ENCODE results near the gene LRRC4C. TPM values are rescaled to one million over a fixed set of nuclear protein-coding genes. Genes with fewer than 3 reads are reported as not detected.

The LRRC4C gene
- total RNA-seq, 6 experiments from 2014 or later = 0.25 to 0.43 (median 0.27) TPM

DNA sequence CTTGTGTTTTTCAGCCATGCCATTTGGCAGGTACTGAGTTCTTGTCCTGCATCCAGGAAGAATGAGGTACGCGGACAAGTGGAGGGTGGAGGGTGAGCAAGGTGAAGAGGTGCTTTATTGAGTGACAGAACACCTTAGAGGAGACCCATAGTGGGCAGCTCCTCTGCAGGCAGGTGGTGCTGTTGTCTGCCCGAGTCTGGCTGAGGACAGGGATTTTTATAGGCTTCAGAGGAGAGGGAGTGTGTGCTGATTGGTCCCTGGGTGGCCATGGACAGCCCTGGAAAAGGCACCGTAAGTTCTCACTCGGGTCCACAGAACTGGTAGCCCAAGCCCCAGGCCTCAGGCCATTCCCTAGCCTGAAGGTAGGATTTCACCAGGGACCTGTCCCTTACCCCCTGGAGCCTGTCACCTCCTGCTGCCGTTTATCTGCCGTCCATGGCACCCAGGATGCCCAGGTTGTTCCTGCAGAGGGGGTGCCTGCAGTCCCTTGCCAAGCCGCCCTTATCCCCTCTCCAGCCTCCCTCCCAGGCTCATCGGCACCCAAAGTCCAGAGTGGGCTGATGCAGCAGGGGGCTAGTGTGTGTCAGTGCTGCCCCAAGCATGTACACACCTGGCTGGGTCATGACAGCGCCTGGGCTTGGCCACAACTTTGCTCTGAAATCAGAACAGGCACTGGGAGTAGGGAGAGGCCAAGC lies 213.6 kb downstream of the LRRC4C start:
- 94% methylated on average over 2 of the region's 10 CpGs for WGBS (ENCODE audit: insufficient coverage, low coverage, low lambda C conversion rate, missing lambda C conversion rate)
- Histone ChIP-seq H3K4me1 (no peaks in the 10 kb centered on the region), H3K27ac (no peak overlapping the region), H3K27me3 (no peaks in the 10 kb centered on the region), H3K36me3 (no peaks in the 10 kb centered on the region), H3K4me3 (no peak overlapping the region), H3K9me3 (no peaks in the 10 kb centered on the region)
- TF ChIP-seq, protein P1, sequence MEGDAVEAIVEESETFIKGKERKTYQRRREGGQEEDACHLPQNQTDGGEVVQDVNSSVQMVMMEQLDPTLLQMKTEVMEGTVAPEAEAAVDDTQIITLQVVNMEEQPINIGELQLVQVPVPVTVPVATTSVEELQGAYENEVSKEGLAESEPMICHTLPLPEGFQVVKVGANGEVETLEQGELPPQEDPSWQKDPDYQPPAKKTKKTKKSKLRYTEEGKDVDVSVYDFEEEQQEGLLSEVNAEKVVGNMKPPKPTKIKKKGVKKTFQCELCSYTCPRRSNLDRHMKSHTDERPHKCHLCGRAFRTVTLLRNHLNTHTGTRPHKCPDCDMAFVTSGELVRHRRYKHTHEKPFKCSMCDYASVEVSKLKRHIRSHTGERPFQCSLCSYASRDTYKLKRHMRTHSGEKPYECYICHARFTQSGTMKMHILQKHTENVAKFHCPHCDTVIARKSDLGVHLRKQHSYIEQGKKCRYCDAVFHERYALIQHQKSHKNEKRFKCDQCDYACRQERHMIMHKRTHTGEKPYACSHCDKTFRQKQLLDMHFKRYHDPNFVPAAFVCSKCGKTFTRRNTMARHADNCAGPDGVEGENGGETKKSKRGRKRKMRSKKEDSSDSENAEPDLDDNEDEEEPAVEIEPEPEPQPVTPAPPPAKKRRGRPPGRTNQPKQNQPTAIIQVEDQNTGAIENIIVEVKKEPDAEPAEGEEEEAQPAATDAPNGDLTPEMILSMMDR (IDR thresholded peaks at IDR 0.05) = peak in 3 of 4 donors; percentile 26 to 41 (median 29)
- no peak for TF ChIP-seq POLR2A (IDR thresholded peaks at IDR 0.05)
- peak; percentile 59 to 75 (median 66) for ATAC-seq
- DNase-seq = peak; percentile 23 to 42 (median 39)
- intact Hi-C loops (cut with DNase I) = loop anchor here in 1 of 2 donors (10.0 kb wide), 1 partner anchor 189 kb away; no protein-coding TSS in a partner anchor

DNA sequence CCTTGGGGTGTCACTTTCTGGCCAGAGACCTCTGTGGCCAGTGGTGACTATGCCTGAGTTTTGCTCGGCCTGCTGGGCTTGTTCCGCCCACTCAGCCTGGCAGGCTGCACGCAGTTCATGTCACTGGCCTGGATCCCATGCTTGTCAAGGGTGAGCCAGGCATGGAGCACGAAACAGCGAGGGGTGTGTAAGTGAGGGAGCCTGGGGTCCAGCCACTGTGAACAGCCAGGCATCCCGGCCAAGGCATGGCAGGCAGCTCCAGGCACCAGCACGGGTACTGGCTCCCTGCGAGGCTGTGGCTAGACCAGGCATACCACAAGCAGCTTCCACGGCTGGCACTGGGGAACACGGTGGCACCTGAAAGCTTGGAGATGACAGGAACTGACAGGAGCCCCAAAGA lies 214.3 kb downstream of the LRRC4C start:
- ATAC-seq (peak in 2 of 4 donors; percentile 23 to 34), DNase-seq (peak in 2 of 3 donors; percentile 15 to 40)
- no peak overlapping the region for H3K4me3 ChIP-seq
- H3K4me1 ChIP-seq = no peaks in the 10 kb centered on the region
- 25% methylated on average over 4 of the region's 10 CpGs for WGBS (ENCODE audit: insufficient coverage, low coverage, low lambda C conversion rate, missing lambda C conversion rate)
- H3K9me3 ChIP-seq = no peaks in the 10 kb centered on the region
- H3K27ac ChIP-seq = no peak overlapping the region
- H3K36me3 ChIP-seq = no peaks in the 10 kb centered on the region
- no peak for TF ChIP-seq POLR2A (IDR thresholded peaks at IDR 0.05)
- TF ChIP-seq, protein P1 (IDR thresholded peaks at IDR 0.05) = no peak
- intact Hi-C loops (cut with DNase I) = loop anchor here in 1 of 2 donors (10.0 kb wide), 1 partner anchor 190 kb away; no protein-coding TSS in a partner anchor
- no peaks in the 10 kb centered on the region for H3K27me3 ChIP-seq

DNA sequence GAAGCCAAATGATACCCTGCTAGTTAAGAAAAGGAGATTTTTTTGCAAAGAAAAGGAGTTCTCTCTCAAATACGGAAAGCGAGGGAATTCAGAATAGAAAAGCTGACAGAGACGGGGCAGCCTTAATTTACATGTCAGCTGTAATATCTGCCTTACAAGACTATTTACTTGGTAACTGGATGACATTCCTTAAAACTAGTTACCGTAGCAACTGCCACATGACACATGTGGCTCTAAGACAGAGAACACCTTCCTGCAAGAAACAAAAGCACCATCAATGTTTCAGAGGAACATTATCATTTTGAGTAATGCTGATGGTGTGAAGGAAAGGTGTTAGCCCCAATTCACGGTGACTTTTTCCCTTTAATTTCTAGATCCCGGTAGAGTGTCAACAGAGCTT lies 222.1 kb downstream of the LRRC4C start:
- no peak for ATAC-seq
- 30% methylated on average over 6 of the region's 6 CpGs for WGBS (ENCODE audit: insufficient coverage, low coverage, low lambda C conversion rate, missing lambda C conversion rate)

DNA sequence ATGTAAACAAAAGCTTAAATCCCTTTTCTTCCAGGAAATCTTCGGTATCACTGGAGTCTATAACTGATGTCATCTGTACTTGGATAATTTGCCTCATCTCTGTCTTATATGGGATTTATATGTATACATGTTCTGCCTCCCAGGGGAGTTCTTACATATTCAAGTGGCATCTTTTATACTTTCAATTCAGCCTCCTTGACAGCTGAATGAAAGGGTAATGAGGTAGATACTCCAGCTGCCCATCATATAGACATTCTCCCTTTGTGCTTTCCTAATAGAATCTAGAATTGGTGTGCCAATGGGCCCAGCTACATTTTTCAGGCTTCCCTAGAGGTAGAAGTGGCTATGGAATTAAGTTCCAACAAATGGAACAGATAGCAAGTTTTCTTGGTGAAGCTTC lies 223.8 kb downstream of the LRRC4C start:
- H3K4me1 ChIP-seq = no peaks in the 10 kb centered on the region
- TF ChIP-seq POLR2A (IDR thresholded peaks at IDR 0.05) = no peak
- TF ChIP-seq, protein P1 (IDR thresholded peaks at IDR 0.05) = no peak
- 60% methylated on average over 1 of the region's 1 CpG for WGBS (ENCODE audit: insufficient coverage, low coverage, low lambda C conversion rate, missing lambda C conversion rate)
- no peaks in the 10 kb centered on the region for H3K27me3 ChIP-seq
- no peaks in the 10 kb centered on the region for H3K9me3 ChIP-seq
- ATAC-seq (no peak), DNase-seq (no peak)
- H3K27ac ChIP-seq = no peak overlapping the region
- H3K36me3 ChIP-seq = no peaks in the 10 kb centered on the region
- no peak overlapping the region for H3K4me3 ChIP-seq
- intact Hi-C loops (cut with DNase I) = no loop called here

More for the DNA sequence above, 222.1 kb downstream of the LRRC4C start:
- no peaks in the 10 kb centered on the region for H3K36me3 ChIP-seq
- intact Hi-C loops (cut with DNase I) = no loop called here
- no peaks in the 10 kb centered on the region for H3K4me1 ChIP-seq
- H3K27me3 ChIP-seq = no peaks in the 10 kb centered on the region
- no peak overlapping the region for H3K27ac ChIP-seq
- no peak for DNase-seq
- TF ChIP-seq, protein P1 (IDR thresholded peaks at IDR 0.05) = no peak
- H3K4me3 ChIP-seq = no peak overlapping the region
- no peaks in the 10 kb centered on the region for H3K9me3 ChIP-seq
